ENCODE data around the gene MYO19.
"Not testable (repeated sequence)": the region's sequence is repeated elsewhere in the genome, so short reads cannot be mapped to it uniquely, and the experiment has no call there.

MYO19 gene

GRCh38 chr17:36485805-36486203 is 48.9 kb downstream of the MYO19 start:
- Histone ChIP-seq H2BK5ac (ENCODE audit: low read depth, low read length, poor library complexity) (peak overlapping the region; percentile 7), H4K91ac (ENCODE audit: low read depth, low read length) (peak overlapping the region; percentile 60), H3K4me2 (ENCODE audit: low read length) (peak overlapping the region; percentile 74), H3K79me2 (ENCODE audit: control insufficient read depth, insufficient read depth, low read length, poor library complexity) (no peaks in the 10 kb centered on the region), H3K79me1 (ENCODE audit: low read length) (peaks cover 6% of the 10 kb centered on the region), H4K8ac (ENCODE audit: low read depth, low read length) (peak overlapping the region; percentile 99), H2BK120ac (ENCODE audit: insufficient read depth, low read length, poor library complexity) (peak overlapping the region; percentile 43), H3K36me3 (ENCODE audit: control insufficient read depth in 1 of 2, insufficient read depth in 2 of 2, low read length in 2 of 2) (no peaks in the 10 kb centered on the region), H2BK12ac (ENCODE audit: low read length) (no peak overlapping the region), H4K12ac (ENCODE audit: low read depth, low read length) (peak overlapping the region; percentile 95), H3K4me3 (ENCODE audit: low read depth, low read length) (peak overlapping the region; percentile 64), H3K27me3 (ENCODE audit: insufficient read depth, low read length) (no peaks in the 10 kb centered on the region), H3K4me1 (ENCODE audit: control insufficient read depth in 1 of 2, insufficient read depth in 2 of 2, low read length in 2 of 2) (peaks cover 14 to 15% of the 10 kb centered on the region in 2 experiments), H3K14ac (ENCODE audit: low read length) (peak overlapping the region; percentile 58), H3K23ac (ENCODE audit: low read length) (no peak overlapping the region), H3K4ac (ENCODE audit: low read depth, low read length) (no peak overlapping the region), H3K9me3 (ENCODE audit: insufficient read depth, low read depth, low read length) (peaks cover 1% of the 10 kb centered on the region), H3K9ac (ENCODE audit: low read length) (no peak overlapping the region), H3K18ac (ENCODE audit: low read length) (peak overlapping the region; percentile 61), H2AFZ (ENCODE audit: insufficient read depth, low read length, poor library complexity) (peak overlapping the region; percentile 96), H2AK5ac (ENCODE audit: low read length) (no peak overlapping the region), H3K27ac (ENCODE audit: low read depth, low read length) (no peak overlapping the region)
- WGBS (ENCODE audit: extremely low coverage, insufficient coverage, insufficient read length): no CpG with 5 or more reads among the region's 10 CpGs
- DNase-seq: no peak

- no peaks in the 10 kb centered on the region for H3K27me3 ChIP-seq (ENCODE audit: insufficient read depth, low read length)
- H3K23ac ChIP-seq (ENCODE audit: low read length): no peak overlapping the region
- no peak for DNase-seq
- no peaks in the 10 kb centered on the region for H3K79me2 ChIP-seq (ENCODE audit: control insufficient read depth, insufficient read depth, low read length, poor library complexity)
- H3K18ac ChIP-seq (ENCODE audit: low read length): no peak overlapping the region
- H3K14ac ChIP-seq (ENCODE audit: low read length): no peak overlapping the region
- no peak overlapping the region for H3K4ac ChIP-seq (ENCODE audit: low read depth, low read length)
- H4K8ac ChIP-seq (ENCODE audit: low read depth, low read length): no peak overlapping the region
- WGBS (ENCODE audit: extremely low coverage, insufficient coverage, insufficient read length): no CpG with 5 or more reads among the region's 8 CpGs
- H3K4me3 ChIP-seq (ENCODE audit: low read depth, low read length): no peak overlapping the region
- no peak overlapping the region for H2AK5ac ChIP-seq (ENCODE audit: low read length)
- H3K36me3 ChIP-seq (ENCODE audit: control insufficient read depth in 1 of 2, insufficient read depth in 2 of 2, low read length in 2 of 2): no peaks in the 10 kb centered on the region
- H2BK12ac ChIP-seq (ENCODE audit: low read length): no peak overlapping the region
- H2BK120ac ChIP-seq (ENCODE audit: insufficient read depth, low read length, poor library complexity): no peak overlapping the region
- peaks cover 1% of the 10 kb centered on the region for H3K9me3 ChIP-seq (ENCODE audit: insufficient read depth, low read depth, low read length)
- H3K9ac ChIP-seq (ENCODE audit: low read length): no peak overlapping the region
- H3K4me1 ChIP-seq (ENCODE audit: control insufficient read depth in 1 of 2, insufficient read depth in 2 of 2, low read length in 2 of 2): peaks cover 14 to 15% of the 10 kb centered on the region in 2 experiments
- no peak overlapping the region for H4K12ac ChIP-seq (ENCODE audit: low read depth, low read length)
- H4K91ac ChIP-seq (ENCODE audit: low read depth, low read length): no peak overlapping the region
- H3K79me1 ChIP-seq (ENCODE audit: low read length): peaks cover 6% of the 10 kb centered on the region
- no peak overlapping the region for H2AFZ ChIP-seq (ENCODE audit: insufficient read depth, low read length, poor library complexity)
- H3K27ac ChIP-seq (ENCODE audit: low read depth, low read length): no peak overlapping the region
- no peak overlapping the region for H2BK5ac ChIP-seq (ENCODE audit: low read depth, low read length, poor library complexity)
- H3K4me2 ChIP-seq (ENCODE audit: low read length): no peak overlapping the region
These were observed 49.6 kb downstream of the MYO19 start for GRCh38 chr17:36485027-36485426.

- peaks cover 14 to 15% of the 10 kb centered on the region in 2 experiments for H3K4me1 ChIP-seq (ENCODE audit: control insufficient read depth in 1 of 2, insufficient read depth in 2 of 2, low read length in 2 of 2)
- not testable (repeated sequence) for H4K8ac ChIP-seq (ENCODE audit: low read depth, low read length); H3K18ac ChIP-seq (ENCODE audit: low read length); H2AK5ac ChIP-seq (ENCODE audit: low read length); H2BK5ac ChIP-seq (ENCODE audit: low read depth, low read length, poor library complexity); H3K79me1 ChIP-seq (ENCODE audit: low read length); H3K79me2 ChIP-seq (ENCODE audit: control insufficient read depth, insufficient read depth, low read length, poor library complexity); H3K9me3 ChIP-seq (ENCODE audit: insufficient read depth, low read depth, low read length); H3K9ac ChIP-seq (ENCODE audit: low read length); H3K27ac ChIP-seq (ENCODE audit: low read depth, low read length); H3K27me3 ChIP-seq (ENCODE audit: insufficient read depth, low read length); H4K12ac ChIP-seq (ENCODE audit: low read depth, low read length); H3K4me3 ChIP-seq (ENCODE audit: low read depth, low read length); H4K91ac ChIP-seq (ENCODE audit: low read depth, low read length); H3K14ac ChIP-seq (ENCODE audit: low read length); H2AFZ ChIP-seq (ENCODE audit: insufficient read depth, low read length, poor library complexity); H2BK12ac ChIP-seq (ENCODE audit: low read length); H3K23ac ChIP-seq (ENCODE audit: low read length); H3K36me3 ChIP-seq (ENCODE audit: control insufficient read depth in 1 of 2, insufficient read depth in 2 of 2, low read length in 2 of 2); H3K4me2 ChIP-seq (ENCODE audit: low read length); H2BK120ac ChIP-seq (ENCODE audit: insufficient read depth, low read length, poor library complexity); H3K4ac ChIP-seq (ENCODE audit: low read depth, low read length); DNase-seq
- WGBS (ENCODE audit: extremely low coverage, insufficient coverage, insufficient read length): no CpG with 5 or more reads among the region's 7 CpGs
These were observed 50.6 kb downstream of the MYO19 start for GRCh38 chr17:36484021-36484420.

GRCh38 chr17:36482611-36483504 is 51.8 kb downstream of the MYO19 start:
- H3K18ac ChIP-seq (ENCODE audit: low read length): peak overlapping the region; percentile 28
- peak overlapping the region; percentile 78 for H4K8ac ChIP-seq (ENCODE audit: low read depth, low read length)
- H3K23ac ChIP-seq (ENCODE audit: low read length): no peak overlapping the region
- H2BK5ac ChIP-seq (ENCODE audit: low read depth, low read length, poor library complexity): no peak overlapping the region
- H3K4me3 ChIP-seq (ENCODE audit: low read depth, low read length): no peak overlapping the region
- H3K14ac ChIP-seq (ENCODE audit: low read length): no peak overlapping the region
- H3K9ac ChIP-seq (ENCODE audit: low read length): no peak overlapping the region
- no peak overlapping the region for H3K4ac ChIP-seq (ENCODE audit: low read depth, low read length)
- WGBS (ENCODE audit: extremely low coverage, insufficient coverage, insufficient read length): no CpG with 5 or more reads among the region's 79 CpGs
- H4K12ac ChIP-seq (ENCODE audit: low read depth, low read length): peak overlapping the region; percentile 11
- peak overlapping the region; percentile 42 for H2AFZ ChIP-seq (ENCODE audit: insufficient read depth, low read length, poor library complexity)
- H3K4me2 ChIP-seq (ENCODE audit: low read length): peak overlapping the region; percentile 58
- H3K79me1 ChIP-seq (ENCODE audit: low read length): peaks cover 6% of the 10 kb centered on the region
- peaks cover 1% of the 10 kb centered on the region for H3K9me3 ChIP-seq (ENCODE audit: insufficient read depth, low read depth, low read length)
- H3K27ac ChIP-seq (ENCODE audit: low read depth, low read length): no peak overlapping the region
- H3K79me2 ChIP-seq (ENCODE audit: control insufficient read depth, insufficient read depth, low read length, poor library complexity): no peaks in the 10 kb centered on the region
- H2BK120ac ChIP-seq (ENCODE audit: insufficient read depth, low read length, poor library complexity): no peak overlapping the region
- peak; percentile 82 to 92 for DNase-seq
- no peak overlapping the region for H2AK5ac ChIP-seq (ENCODE audit: low read length)
- H4K91ac ChIP-seq (ENCODE audit: low read depth, low read length): peak overlapping the region; percentile 15
- H3K4me1 ChIP-seq (ENCODE audit: control insufficient read depth in 1 of 2, insufficient read depth in 2 of 2, low read length in 2 of 2): peaks cover 14 to 15% of the 10 kb centered on the region in 2 experiments
- H2BK12ac ChIP-seq (ENCODE audit: low read length): peak overlapping the region; percentile 3
- no peaks in the 10 kb centered on the region for H3K27me3 ChIP-seq (ENCODE audit: insufficient read depth, low read length)
- H3K36me3 ChIP-seq (ENCODE audit: control insufficient read depth in 1 of 2, insufficient read depth in 2 of 2, low read length in 2 of 2): no peaks in the 10 kb centered on the region

Measured in trophoblast cell (in vitro differentiated cells and primary cell).